GM21390 (cell line): Measurements from ENCODE around the gene STUB1.

Experiments used
- ATAC-seq: cut with Tn5 transposase; IDR thresholded peaks from one replicate; pipeline ENCODE4 v1.9.1; 2021; ENCODE audit not compliant: unreplicated experiment

Gene STUB1

GRCh38 chr16:679814-680624 lies at the start of gene STUB1:
TSS of gene STUB1 (plus strand) at chr16:680410. CDS start at chr16:680526, 116 bp downstream.
- peak; percentile 37 for ATAC-seq

- no peak for ATAC-seq
Measured at GRCh38 chr16:630815-631405, 49.3 kb upstream of the STUB1 start, which contains the start of gene WFIKKN1. TSS of gene WFIKKN1 (plus strand) at chr16:630985. CDS start at chr16:631254, 269 bp downstream.

- no peak for ATAC-seq
Measured at GRCh38 chr16:631808-632358, 48.3 kb upstream of the STUB1 start.

- ATAC-seq: no peak
Measured at GRCh38 chr16:632486-633335, 47.5 kb upstream of the STUB1 start.

- no peak for ATAC-seq
Measured at GRCh38 chr16:633336-634050, 46.7 kb upstream of the STUB1 start.

GRCh38 chr16:634051-634670 lies 46.0 kb upstream of the STUB1 start:
- no peak for ATAC-seq

- ATAC-seq: no peak
Measured at GRCh38 chr16:634996-635395, 45.2 kb upstream of the STUB1 start.

- peak; percentile 2 for ATAC-seq
Measured at GRCh38 chr16:635573-636205, 44.5 kb upstream of the STUB1 start.

GRCh38 chr16:636206-637080 lies 43.8 kb upstream of the STUB1 start, which contains the start of gene METTL26:
TSS of gene METTL26 (minus strand) at chr16:636305. CDS start at chr16:636290, 15 bp downstream.
- ATAC-seq: peak; percentile 59

- ATAC-seq: no peak
Measured at GRCh38 chr16:637081-638018, 42.9 kb upstream of the STUB1 start.

- no peak for ATAC-seq
Measured at GRCh38 chr16:638034-638543, 42.1 kb upstream of the STUB1 start.

GRCh38 chr16:638836-639235 lies 41.4 kb upstream of the STUB1 start:
- no peak for ATAC-seq

- ATAC-seq: no peak
Measured at GRCh38 chr16:640614-641013, 39.6 kb upstream of the STUB1 start.

- peak; percentile 45 for ATAC-seq
Measured at GRCh38 chr16:641326-642188, 38.7 kb upstream of the STUB1 start, which contains the start of gene MCRIP2. TSS of gene MCRIP2 (plus strand) at chr16:641828. CDS start at chr16:641992, 164 bp downstream.

- peak; percentile 38 for ATAC-seq
Measured at GRCh38 chr16:642189-643049, 37.8 kb upstream of the STUB1 start.
